ENCODE measurements around the gene RNU6-9. TPM values are rescaled to one million over a fixed set of nuclear protein-coding genes. Genes with fewer than 3 reads are reported as not detected.

The RNU6-9 gene
- total RNA-seq, 1 experiment from 2014 or later: not detected

DNA sequence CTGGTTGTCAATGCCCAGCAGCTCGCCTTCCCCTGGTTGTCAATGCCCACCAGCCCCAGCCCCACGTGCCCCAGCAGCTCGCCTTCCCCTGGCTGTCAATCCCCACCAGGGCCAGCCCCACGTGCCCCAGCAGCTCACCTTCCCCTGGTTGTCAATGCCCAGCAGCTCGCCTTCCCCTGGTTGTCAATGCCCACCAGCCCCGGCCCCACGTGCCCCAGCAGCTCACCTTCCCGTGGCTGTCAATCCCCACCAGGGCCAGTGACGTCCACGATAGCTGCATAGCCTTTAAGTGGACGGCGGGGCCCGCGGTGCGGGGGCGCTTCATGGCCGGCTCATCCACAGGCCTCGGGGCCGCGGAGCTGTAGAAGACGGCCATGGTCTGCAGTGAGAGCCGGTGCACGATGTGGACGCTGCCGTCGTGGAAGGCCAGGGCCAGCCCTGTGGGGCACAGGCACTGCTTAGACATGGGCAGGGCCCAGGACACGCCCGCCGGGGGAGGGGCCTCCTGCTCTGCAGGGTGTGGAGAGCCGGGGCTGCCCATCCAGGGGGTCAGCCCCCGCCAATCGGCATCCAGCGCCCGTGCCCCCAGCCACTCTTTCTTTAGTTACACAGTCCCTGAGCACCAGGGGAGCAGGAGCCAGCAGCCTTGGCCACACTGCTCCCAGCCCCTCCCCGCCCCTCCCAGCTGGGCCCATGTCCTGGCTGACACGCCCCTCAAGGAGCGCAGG is 13.4 kb upstream of the RNU6-9 start:
- no peaks in the 10 kb centered on the region for H3K9me2 ChIP-seq (replicated peaks; ENCODE audit: low read length)
- H3K9me3 ChIP-seq (ENCODE audit: low read length): no peaks in the 10 kb centered on the region
- no peaks in the 10 kb centered on the region for H3F3A ChIP-seq (ENCODE audit: low read length, unreplicated experiment)
- ChIA-PET CTCF (no interaction called here), POLR2A (ENCODE audit: unreplicated experiment) (no interaction called here)
- H2AFZ ChIP-seq (ENCODE audit: low read length): no peak overlapping the region
- peaks cover 9% of the 10 kb centered on the region; the same call in 1 of the 2 replicates for H3K4me1 ChIP-seq (ENCODE audit: insufficient read depth, low read length)
- intact Hi-C loops (cut with micrococcal nuclease): no loop called here
- no peak overlapping the region for H3K4me3 ChIP-seq (ENCODE audit: low read length)
- no peaks in the 10 kb centered on the region for H3K27me3 ChIP-seq (ENCODE audit: low read length)
- H3K27ac ChIP-seq (ENCODE audit: low read length): no peak overlapping the region
- peaks cover 5% of the 10 kb centered on the region; the same call in 1 of the 2 replicates for H3K36me3 ChIP-seq (ENCODE audit: low read depth, low read length)
- no peak for DNase-seq
- no peak overlapping the region for H3K9ac ChIP-seq (ENCODE audit: low read length)
- BruUV-seq (replicated peaks): no TSS peak
- TF ChIP-seq EZH2 (IDR thresholded peaks at IDR 0.05; ENCODE audit: low read length, unreplicated experiment) (no peak), EZH2phosphoT487 (IDR thresholded peaks at IDR 0.05; ENCODE audit: borderline replicate concordance, low read length) (no peak)
- TF ChIP-seq, protein P1, sequence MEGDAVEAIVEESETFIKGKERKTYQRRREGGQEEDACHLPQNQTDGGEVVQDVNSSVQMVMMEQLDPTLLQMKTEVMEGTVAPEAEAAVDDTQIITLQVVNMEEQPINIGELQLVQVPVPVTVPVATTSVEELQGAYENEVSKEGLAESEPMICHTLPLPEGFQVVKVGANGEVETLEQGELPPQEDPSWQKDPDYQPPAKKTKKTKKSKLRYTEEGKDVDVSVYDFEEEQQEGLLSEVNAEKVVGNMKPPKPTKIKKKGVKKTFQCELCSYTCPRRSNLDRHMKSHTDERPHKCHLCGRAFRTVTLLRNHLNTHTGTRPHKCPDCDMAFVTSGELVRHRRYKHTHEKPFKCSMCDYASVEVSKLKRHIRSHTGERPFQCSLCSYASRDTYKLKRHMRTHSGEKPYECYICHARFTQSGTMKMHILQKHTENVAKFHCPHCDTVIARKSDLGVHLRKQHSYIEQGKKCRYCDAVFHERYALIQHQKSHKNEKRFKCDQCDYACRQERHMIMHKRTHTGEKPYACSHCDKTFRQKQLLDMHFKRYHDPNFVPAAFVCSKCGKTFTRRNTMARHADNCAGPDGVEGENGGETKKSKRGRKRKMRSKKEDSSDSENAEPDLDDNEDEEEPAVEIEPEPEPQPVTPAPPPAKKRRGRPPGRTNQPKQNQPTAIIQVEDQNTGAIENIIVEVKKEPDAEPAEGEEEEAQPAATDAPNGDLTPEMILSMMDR (conservative IDR thresholded peaks at IDR 0.05; ENCODE audit: low read depth, low read length): no peak
- no peaks in the 10 kb centered on the region for H3K79me2 ChIP-seq (ENCODE audit: low read length)
- no peak for ATAC-seq
- H3K4me2 ChIP-seq (ENCODE audit: low read length): no peak overlapping the region
- H4K20me1 ChIP-seq (ENCODE audit: low read length): no peaks in the 10 kb centered on the region

DNA sequence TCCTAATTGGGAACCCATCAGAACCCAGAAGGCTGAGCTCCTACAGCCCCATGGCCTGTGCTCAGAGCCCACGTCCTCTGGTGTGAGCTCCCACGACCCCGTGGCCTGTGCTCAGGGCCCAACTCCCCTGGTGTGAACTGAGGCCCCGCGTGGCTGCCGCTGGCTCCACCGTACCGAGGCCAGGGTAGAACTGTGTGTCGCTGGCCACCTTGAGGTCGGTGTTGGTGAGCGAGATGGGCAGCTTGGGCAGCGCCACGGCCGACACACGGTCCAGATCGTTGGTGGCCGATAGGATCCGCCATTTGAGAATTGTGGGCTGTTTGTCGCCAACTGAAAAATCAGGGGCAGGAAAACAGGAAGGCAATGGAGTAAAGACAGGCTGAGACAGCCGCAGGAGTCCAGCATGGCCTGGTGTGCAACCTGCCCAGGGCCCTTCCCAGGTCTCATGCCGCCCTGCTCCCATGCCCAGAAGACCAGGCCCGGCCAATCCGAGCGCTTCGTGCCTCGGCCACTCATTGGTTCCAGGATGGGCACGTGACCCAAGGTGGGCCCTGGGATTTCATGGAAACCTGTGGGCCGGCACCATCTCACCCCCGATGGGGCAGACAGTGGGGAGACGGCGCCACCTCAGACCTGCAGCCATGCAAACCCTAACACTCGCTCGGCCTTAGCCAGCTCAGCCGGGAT is 11.8 kb upstream of the RNU6-9 start:
- Histone ChIP-seq H3K4me2 (ENCODE audit: low read length) (no peak overlapping the region), H3K4me1 (ENCODE audit: insufficient read depth, low read length) (peaks cover 9% of the 10 kb centered on the region; the same call in 1 of the 2 replicates), H3K9me2 (replicated peaks; ENCODE audit: low read length) (no peaks in the 10 kb centered on the region), H4K20me1 (ENCODE audit: low read length) (no peaks in the 10 kb centered on the region), H3K79me2 (ENCODE audit: low read length) (no peaks in the 10 kb centered on the region), H3K4me3 (ENCODE audit: low read length) (no peak overlapping the region), H3K27me3 (ENCODE audit: low read length) (no peaks in the 10 kb centered on the region), H3K9ac (ENCODE audit: low read length) (no peak overlapping the region), H3K36me3 (ENCODE audit: low read depth, low read length) (peaks cover 5% of the 10 kb centered on the region; the same call in 1 of the 2 replicates), H2AFZ (ENCODE audit: low read length) (no peak overlapping the region), H3F3A (ENCODE audit: low read length, unreplicated experiment) (no peaks in the 10 kb centered on the region), H3K27ac (ENCODE audit: low read length) (no peak overlapping the region), H3K9me3 (ENCODE audit: low read length) (no peaks in the 10 kb centered on the region)
- intact Hi-C loops (cut with micrococcal nuclease): no loop called here
- no peak for TF ChIP-seq EZH2 (IDR thresholded peaks at IDR 0.05; ENCODE audit: low read length, unreplicated experiment)
- ATAC-seq (no peak), DNase-seq (no peak)
- ChIA-PET POLR2A (ENCODE audit: unreplicated experiment) (no interaction called here), CTCF (no interaction called here)
- BruUV-seq (replicated peaks): no TSS peak

DNA sequence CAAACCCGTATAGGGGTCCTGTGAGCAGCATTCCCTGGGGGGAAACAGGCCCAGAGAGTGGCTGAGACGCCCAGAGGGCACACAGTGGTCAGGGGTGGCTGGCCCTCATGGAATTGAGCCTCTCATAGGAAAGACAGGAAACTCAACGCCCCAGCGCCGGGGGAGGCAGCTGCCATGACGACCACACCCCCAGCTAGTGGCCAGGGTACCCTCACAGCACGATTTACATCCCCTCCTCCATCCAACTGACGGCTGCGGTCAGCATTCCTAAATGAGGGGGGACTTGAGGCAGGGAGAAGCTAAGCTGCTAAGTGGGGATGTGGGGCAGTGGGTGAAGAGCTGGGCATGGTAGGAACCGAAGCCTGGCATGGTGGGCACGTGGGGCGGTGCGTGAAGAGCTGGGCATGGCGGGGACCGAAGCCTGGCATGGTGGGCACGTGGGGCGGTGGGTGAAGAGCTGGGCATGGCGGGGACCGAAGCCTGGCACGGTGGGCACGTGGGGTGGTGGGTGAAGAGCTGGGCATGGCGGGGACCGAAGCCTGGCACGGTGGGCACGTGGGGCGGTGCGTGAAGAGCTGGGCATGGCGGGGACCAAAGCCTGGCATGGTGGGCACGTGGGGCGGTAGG is 10.3 kb upstream of the RNU6-9 start:
- TF ChIP-seq EZH2 (IDR thresholded peaks at IDR 0.05; ENCODE audit: low read length, unreplicated experiment): no peak
- TF ChIP-seq, protein P1 (conservative IDR thresholded peaks at IDR 0.05; ENCODE audit: low read depth, low read length): no peak
- TF ChIP-seq EZH2phosphoT487 (IDR thresholded peaks at IDR 0.05; ENCODE audit: borderline replicate concordance, low read length): no peak
- H3K27ac ChIP-seq (ENCODE audit: low read length): no peak overlapping the region
- peaks cover 9% of the 10 kb centered on the region; the same call in 1 of the 2 replicates for H3K4me1 ChIP-seq (ENCODE audit: insufficient read depth, low read length)
- POLR2A ChIA-PET (ENCODE audit: unreplicated experiment): no interaction called here
- no peaks in the 10 kb centered on the region for H3K9me2 ChIP-seq (replicated peaks; ENCODE audit: low read length)
- no peaks in the 10 kb centered on the region for H3K27me3 ChIP-seq (ENCODE audit: low read length)
- H4K20me1 ChIP-seq (ENCODE audit: low read length): no peaks in the 10 kb centered on the region
- CTCF ChIA-PET: interaction anchor here (0.7 kb wide), 1 partner anchor 120 kb away, joined by 4 read pairs; no protein-coding TSS in a partner anchor
- intact Hi-C loops (cut with micrococcal nuclease): no loop called here
- no peak overlapping the region for H2AFZ ChIP-seq (ENCODE audit: low read length)
- no peak overlapping the region for H3K4me2 ChIP-seq (ENCODE audit: low read length)
- H3K9ac ChIP-seq (ENCODE audit: low read length): no peak overlapping the region
- H3K4me3 ChIP-seq (ENCODE audit: low read length): no peak overlapping the region
- no peaks in the 10 kb centered on the region for H3F3A ChIP-seq (ENCODE audit: low read length, unreplicated experiment)
- no TSS peak for BruUV-seq (replicated peaks)
- H3K36me3 ChIP-seq (ENCODE audit: low read depth, low read length): peaks cover 5% of the 10 kb centered on the region; the same call in 1 of the 2 replicates
- H3K9me3 ChIP-seq (ENCODE audit: low read length): no peaks in the 10 kb centered on the region
- no peaks in the 10 kb centered on the region for H3K79me2 ChIP-seq (ENCODE audit: low read length)
- DNase-seq: no peak
- no peak for ATAC-seq
